ENCODE results near the gene KCNAB1. TPM values are rescaled to one million over a fixed set of nuclear protein-coding genes. Genes with fewer than 3 reads are reported as not detected.
A peak's percentile ranks its signal among the peaks of the same experiment; 100 is the strongest.

The KCNAB1 gene
- total and polyA plus RNA-seq, 2 experiments from 2014 or later: 0.06 to 0.70 TPM

DNA sequence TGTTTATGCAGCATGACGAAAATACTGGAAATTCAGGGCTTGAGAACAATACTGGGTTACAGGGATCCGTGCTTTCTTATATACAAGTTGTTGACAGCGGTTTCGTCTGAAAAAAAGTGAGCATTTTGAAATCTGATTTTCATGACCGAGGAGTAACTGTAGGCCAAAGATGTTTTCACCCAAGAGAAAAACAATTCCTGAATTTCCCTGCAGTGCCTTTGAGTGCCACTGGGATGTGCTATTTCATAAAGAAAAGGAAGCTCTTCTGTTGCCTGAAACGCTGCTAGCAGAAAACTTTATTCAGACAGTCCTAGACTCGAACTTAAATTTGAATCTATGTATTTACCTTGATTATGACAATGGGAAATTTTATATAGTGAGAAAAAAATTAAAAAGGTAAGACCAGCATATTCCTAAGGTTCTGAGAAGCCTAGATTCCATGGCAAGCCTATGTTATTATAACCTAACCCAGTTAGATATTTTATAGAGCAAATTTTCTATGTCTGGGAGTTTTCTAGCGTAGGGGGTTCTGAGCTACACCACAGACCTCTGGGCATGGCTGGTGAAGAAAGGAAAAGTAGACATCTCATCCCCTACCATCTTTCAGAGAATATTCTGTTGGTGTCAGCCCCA lies 30.2 kb downstream of the KCNAB1 start:
- H3K27me3 ChIP-seq: no peaks in the 10 kb centered on the region
- peaks cover 29% of the 10 kb centered on the region for H3K4me1 ChIP-seq (ENCODE audit: low read depth)
- peak overlapping the region; percentile 46 for H3K27ac ChIP-seq
- TF ChIP-seq CTCF (IDR thresholded peaks at IDR 0.05; ENCODE audit: low read depth, low read length): peak; percentile 91
- peak; percentile 76 to 87 for DNase-seq (ENCODE audit: low read depth in 1 of 2, low spot score in 1 of 2)
- H3K4me3 ChIP-seq: no peak overlapping the region
- H3K9me3 ChIP-seq (ENCODE audit: low read depth): no peaks in the 10 kb centered on the region
- H3K36me3 ChIP-seq: no peaks in the 10 kb centered on the region

GRCh38 chr3:156151824-156152428 lies 31.5 kb downstream of the KCNAB1 start:
- Histone ChIP-seq H3K27ac (no peak overlapping the region), H3K4me1 (ENCODE audit: low read depth) (peaks cover 29% of the 10 kb centered on the region), H3K36me3 (no peaks in the 10 kb centered on the region), H3K9me3 (ENCODE audit: low read depth) (no peaks in the 10 kb centered on the region), H3K4me3 (no peak overlapping the region), H3K27me3 (no peaks in the 10 kb centered on the region)
- peak; percentile 85 to 86 for DNase-seq (ENCODE audit: low read depth in 1 of 2, low spot score in 1 of 2)
- TF ChIP-seq CTCF (IDR thresholded peaks at IDR 0.05; ENCODE audit: low read depth, low read length): peak; percentile 87

- no peak for TF ChIP-seq CTCF (IDR thresholded peaks at IDR 0.05; ENCODE audit: low read depth, low read length)
- Histone ChIP-seq H3K9me3 (ENCODE audit: low read depth) (no peaks in the 10 kb centered on the region), H3K27me3 (no peaks in the 10 kb centered on the region), H3K27ac (no peak overlapping the region), H3K4me3 (no peak overlapping the region), H3K36me3 (no peaks in the 10 kb centered on the region), H3K4me1 (ENCODE audit: low read depth) (no peaks in the 10 kb centered on the region)
- DNase-seq (ENCODE audit: low read depth in 1 of 2, low spot score in 1 of 2): no peak
These were observed 38.4 kb downstream of the KCNAB1 start for GRCh38 chr3:156158656-156159295.

GRCh38 chr3:156160647-156161046 lies 40.3 kb downstream of the KCNAB1 start:
- TF ChIP-seq CTCF (IDR thresholded peaks at IDR 0.05; ENCODE audit: low read depth, low read length): no peak
- no peak for DNase-seq (ENCODE audit: low read depth in 1 of 2, low spot score in 1 of 2)
- H3K4me3 ChIP-seq: no peak overlapping the region
- H3K27me3 ChIP-seq: no peaks in the 10 kb centered on the region
- H3K4me1 ChIP-seq (ENCODE audit: low read depth): no peaks in the 10 kb centered on the region
- H3K36me3 ChIP-seq: no peaks in the 10 kb centered on the region
- H3K9me3 ChIP-seq (ENCODE audit: low read depth): no peaks in the 10 kb centered on the region
- H3K27ac ChIP-seq: no peak overlapping the region

- Histone ChIP-seq H3K27me3 (no peaks in the 10 kb centered on the region), H3K27ac (no peak overlapping the region), H3K9me3 (ENCODE audit: low read depth) (no peaks in the 10 kb centered on the region), H3K4me3 (no peak overlapping the region), H3K4me1 (ENCODE audit: low read depth) (no peaks in the 10 kb centered on the region), H3K36me3 (no peaks in the 10 kb centered on the region)
- no peak for TF ChIP-seq CTCF (IDR thresholded peaks at IDR 0.05; ENCODE audit: low read depth, low read length)
- no peak for DNase-seq (ENCODE audit: low read depth in 1 of 2, low spot score in 1 of 2)
These were observed 40.8 kb downstream of the KCNAB1 start for GRCh38 chr3:156161172-156161571.
